T47D (cell line): Measurements from ENCODE around the gene MGA.

ENCODE experiments used
- DNase-seq, 2 experiments: peaks; one replicate each; pipeline versions ENCODE4 v3.0.0 to v3.0.0-alpha.2; 2011 to 2012; ENCODE audit warnings: low read depth in 1 of 2, low spot score in 1 of 2
- JUND ChIP-seq: IDR thresholded peaks from 2 replicates; pipeline ENCODE4 v1.6.1; 2012; ENCODE audit warnings: low read depth
- in situ Hi-C: cut with HindIII; loops from 2 replicates; pipeline ENCODE4 v1.10.0; 2016; ENCODE audit warnings: low sequenced_read_pairs, low pct_unique_long_range_greater_than_20kb

The MGA gene

DNA sequence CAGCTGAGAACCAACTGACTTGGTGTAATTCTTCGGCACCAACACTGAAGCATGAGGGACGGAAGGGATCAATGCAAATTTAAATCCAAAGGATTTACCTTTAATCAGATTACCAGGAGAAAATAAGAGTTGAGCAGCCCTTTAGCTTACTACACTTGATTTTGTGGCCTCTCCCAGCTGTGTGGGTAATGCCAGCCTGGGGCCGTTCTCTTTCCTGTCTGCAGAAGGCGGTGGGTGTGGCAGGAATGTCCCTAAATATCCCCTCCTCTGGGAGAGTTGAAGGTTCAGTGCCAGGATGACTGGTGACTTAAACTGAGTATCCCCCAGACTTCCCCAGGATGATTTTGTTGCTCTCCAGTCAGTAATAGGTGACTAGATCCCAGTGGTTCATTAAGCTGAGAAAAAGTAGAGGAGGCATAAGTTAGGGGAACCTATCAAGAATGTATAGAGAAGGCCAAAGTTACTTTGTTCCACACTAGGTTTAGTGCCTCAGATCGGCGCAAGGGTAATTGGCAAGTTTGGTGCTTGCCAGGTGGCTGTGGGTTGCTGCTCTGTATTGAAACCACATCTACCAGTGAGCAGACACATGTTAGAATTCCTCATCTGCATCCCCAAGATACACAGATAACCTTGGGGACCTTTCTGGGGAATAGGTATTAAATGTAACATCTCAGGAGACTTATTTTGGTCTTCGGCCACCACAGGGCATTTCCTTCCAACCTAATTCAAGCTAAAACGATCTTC is 137.2 kb downstream of the MGA start:
- in situ Hi-C loops = no loop called here
- TF ChIP-seq JUND = no peak
- DNase-seq = peak in 1 of 2 experiments; percentile 30

DNA sequence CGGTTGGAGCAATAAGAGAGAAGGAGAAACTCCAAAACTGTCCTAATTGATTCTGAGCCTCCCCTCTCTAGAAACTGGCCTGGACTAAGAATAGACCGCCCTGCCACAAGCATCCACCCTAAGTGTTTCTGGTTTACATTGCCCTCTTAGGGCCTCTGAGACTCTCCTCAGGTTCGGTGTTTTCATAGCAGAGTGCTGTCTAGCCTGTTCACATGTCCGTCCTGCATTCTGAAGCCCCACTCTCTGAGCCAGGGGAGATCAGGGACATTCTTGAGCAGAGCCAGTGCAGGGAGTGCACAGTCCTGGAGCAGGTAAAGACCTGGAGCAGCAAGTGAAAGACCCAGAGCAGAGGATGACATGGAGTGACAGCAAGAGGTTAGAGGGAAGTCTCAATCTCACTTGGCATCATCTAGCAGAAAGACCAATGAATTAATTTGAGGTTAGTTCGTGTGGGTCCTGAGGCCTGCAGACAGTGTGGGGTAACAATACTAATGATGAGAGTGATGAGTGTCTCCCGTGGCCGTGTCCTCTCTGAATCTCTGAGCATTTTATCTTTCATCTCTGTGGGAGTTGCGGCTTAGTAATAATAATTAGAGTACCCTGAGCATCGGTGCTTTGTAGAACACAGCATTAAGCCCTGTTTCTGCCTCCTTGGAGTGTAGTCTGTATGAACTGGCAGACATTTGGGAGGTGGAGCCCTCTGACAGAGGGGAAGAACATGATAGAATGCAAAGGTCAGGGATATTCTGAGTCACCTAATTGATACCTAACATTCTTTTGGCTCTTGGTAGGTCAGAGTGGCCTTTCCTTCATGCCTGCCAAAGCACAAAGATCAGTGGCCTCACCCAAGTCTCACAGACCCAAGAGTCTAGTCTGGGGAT is 138.6 kb downstream of the MGA start:
- in situ Hi-C loops = no loop called here

DNA sequence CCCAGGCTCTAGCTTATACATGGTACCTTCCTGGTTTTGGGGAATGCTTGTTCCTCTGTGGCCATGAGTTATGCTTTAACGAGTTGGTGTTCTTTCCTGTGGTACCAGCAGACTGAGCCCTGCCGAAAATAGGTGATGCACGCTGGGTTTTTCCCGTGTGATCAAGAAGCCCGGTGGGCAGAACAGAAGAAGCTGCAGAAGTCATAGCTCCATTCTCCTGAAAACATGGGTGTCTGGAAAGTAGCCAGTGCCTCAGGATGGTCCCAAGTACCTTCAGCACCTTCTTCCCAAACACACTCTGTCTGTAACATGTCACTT is 139.2 kb downstream of the MGA start:
- no peak for DNase-seq
- no peak for TF ChIP-seq JUND
- in situ Hi-C loops = no loop called here

More for the DNA sequence above, 138.6 kb downstream of the MGA start:
- no peak for DNase-seq
- no peak for TF ChIP-seq JUND

DNA sequence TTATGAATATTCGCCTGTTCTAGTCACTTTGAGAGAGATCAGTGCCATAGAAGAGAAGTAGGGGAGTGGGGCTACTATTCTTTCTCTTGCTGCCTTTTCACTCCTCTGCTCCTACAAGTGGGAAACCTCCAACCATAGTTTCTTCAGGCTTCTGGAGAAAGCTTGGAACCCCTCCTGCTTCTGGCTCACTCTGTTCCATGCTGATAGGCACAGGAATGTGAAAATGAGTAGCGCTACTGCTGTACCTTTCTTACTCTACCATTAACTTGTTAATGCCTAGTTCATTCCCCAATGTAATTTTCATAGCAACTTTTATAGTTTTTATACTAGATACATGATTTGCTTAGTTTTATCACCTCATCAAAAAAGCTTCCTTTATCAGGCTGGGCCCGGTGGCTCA is 141.0 kb downstream of the MGA start:
- DNase-seq = no peak
- no peak for TF ChIP-seq JUND
- in situ Hi-C loops = no loop called here

DNA sequence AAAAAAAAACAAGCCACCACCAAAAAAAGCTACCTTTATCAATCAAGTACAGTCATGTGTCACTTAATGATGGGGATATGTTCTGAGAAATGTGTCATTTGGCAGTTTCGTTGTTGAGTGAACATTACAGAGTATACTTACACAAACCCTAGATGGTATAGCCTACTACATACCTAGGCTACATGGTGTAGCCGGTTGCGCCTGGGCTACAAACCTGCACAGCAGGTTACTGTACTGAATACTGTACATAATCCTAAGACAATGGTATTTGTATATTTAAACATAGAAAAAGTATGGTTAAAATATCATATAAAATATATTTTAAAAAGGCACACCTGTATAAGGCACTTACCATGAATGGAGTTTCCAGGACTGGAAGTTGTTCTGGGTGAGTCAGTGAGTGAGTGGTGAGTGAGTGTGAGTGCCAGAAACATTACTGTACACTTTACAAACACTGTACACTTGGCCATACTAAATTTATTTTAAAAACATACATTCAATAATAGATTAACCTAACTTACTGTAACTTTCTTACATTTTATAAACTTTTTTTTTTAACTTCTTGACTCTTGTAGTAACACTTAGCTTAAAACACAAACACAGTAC is 141.7 kb downstream of the MGA start:
- in situ Hi-C loops = no loop called here
- no peak for DNase-seq
- TF ChIP-seq JUND = no peak

DNA sequence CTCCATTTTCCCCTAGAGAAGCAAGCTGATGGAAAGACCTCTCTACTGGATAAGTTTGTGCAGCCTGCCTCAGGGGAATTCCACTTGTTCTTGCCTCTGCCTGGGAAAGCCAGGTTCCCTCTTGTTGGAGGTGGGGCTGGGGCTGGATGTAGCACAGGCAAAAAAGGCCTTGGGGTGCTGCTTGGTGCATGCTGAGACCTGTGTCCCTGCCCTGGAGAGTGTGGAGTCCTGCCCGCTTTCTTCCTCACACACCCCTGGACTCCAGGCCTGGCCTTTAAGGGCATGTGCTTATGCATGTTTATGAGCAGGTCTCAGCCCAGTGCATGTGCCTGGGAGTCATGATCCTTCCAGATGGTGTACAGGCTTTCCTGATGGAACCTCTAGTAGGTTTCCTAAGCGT is 144.2 kb downstream of the MGA start:
- DNase-seq = peak in 1 of 2 experiments; percentile 45
- TF ChIP-seq JUND = no peak
- in situ Hi-C loops = no loop called here

DNA sequence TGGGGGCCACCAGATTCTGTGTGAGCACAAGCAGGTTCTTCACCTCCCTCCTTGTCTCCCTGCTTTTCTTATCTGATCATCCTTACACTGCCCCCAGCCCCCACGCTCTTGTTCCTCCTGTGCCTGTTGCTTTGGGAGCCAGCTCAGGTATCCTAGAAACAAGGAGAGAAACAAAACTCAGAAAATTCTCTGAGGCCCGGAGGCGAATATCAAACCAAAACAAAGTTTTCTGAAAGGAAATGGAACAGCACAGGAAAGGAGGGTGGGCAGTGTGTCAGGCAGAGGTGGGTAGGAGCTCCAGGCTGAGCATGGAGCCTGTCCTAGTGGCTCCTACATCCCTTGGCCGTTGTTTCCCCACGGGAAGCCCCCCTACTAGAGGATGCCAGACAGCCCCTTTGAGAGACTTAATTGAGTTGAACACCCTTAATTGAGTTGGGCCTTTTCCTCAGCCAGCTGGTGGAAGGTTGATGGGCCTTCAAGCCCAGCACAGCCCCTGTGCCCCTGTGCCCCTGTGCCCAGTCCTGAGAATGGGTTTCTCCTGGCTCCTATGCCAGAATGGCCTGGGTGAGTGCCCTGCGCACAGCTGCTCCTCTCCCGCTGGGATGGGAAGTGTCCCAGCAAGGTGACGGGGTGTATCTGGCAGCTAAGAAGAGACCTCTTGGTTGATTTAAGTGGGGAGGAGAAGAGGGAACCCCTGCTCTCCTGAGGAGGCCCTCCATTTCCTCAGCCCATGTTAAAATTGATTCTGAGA is 144.9 kb downstream of the MGA start:
- no peak for TF ChIP-seq JUND
- in situ Hi-C loops = no loop called here
- no peak for DNase-seq

DNA sequence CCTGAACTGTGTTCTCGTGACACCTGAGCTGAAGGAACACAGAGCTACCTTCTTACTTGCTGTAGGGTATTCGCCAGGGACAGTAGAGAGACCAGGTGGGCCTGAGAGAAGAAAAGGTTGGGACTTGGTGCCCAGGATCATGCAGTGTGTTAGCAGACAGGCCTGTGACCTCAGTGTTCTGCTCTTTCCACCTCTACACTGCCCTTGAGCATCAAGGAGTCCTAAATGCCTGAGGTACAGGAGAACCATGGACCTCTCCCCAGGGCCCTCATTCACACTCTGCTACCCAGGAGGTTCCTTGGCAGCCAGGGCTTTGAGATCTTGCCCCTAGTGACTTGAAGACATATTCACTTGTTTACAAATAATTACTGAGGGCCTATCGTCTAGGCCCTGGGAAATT is 145.5 kb downstream of the MGA start:
- in situ Hi-C loops = no loop called here
- TF ChIP-seq JUND = no peak
- no peak for DNase-seq

DNA sequence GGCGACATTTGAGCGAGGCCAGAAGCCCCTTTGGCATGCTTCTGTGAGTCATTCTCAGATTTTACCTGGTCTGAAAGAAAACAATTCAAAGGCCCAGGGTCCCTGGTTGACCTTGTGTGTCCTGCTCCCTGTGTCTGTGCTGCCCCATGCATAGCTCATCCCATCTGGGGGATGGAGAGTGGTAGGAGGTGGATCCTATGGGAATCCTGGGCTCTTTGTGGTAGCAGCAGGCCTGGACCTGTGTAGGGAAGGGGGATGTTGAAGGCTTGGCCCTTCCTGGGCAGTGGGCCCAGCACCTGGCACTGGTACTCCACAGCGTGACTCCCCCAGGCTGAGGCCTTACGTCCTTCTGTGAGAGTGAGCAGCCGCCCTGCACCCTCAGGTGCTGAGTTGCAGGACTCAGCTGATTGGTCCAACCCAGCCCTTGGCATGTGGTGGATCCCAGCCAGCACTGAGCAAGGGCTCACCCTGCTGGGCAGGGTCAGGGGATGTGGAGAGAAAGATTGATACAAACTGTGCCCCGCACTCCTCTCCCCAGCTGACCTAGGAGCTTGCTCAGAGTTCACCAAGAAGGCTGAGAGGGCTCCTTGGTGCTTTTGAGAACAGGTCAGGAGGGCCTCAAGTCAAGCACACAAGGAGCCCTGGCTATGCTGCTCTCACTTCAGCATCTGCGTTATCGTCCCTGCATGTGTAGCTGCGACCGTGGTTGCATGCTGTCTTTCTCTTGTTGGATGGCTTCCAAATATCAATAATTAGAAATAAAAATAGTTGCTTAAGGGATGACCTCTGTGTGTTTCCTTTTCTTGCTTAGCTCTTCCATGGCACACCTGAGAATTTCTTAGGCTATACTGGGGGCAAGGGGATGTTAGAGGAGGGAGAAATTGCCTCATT is 146.3 kb downstream of the MGA start:
- DNase-seq = peak; percentile 70 to 72
- in situ Hi-C loops = no loop called here
- TF ChIP-seq JUND = no peak

DNA sequence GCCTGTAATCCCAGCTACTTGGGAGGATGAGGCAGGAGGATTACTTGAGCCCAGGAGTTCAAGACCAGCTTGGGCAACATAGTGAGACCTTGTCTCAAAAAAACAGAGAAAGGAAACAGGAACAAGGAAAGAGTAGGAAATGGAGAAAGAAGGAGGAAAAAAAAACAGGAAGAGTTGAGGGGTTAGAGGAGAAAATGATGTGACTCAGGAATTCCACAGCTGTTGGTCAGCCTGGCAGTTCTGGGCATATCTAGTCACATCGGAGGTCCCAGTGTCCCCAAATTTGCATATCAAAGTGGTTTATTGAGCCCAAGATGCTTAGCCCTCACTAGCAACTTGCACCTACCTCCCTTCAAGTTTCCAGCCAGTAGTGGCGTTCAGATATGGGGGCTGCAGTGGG is 148.9 kb downstream of the MGA start:
- DNase-seq = no peak
- no peak for TF ChIP-seq JUND
- in situ Hi-C loops = no loop called here

DNA sequence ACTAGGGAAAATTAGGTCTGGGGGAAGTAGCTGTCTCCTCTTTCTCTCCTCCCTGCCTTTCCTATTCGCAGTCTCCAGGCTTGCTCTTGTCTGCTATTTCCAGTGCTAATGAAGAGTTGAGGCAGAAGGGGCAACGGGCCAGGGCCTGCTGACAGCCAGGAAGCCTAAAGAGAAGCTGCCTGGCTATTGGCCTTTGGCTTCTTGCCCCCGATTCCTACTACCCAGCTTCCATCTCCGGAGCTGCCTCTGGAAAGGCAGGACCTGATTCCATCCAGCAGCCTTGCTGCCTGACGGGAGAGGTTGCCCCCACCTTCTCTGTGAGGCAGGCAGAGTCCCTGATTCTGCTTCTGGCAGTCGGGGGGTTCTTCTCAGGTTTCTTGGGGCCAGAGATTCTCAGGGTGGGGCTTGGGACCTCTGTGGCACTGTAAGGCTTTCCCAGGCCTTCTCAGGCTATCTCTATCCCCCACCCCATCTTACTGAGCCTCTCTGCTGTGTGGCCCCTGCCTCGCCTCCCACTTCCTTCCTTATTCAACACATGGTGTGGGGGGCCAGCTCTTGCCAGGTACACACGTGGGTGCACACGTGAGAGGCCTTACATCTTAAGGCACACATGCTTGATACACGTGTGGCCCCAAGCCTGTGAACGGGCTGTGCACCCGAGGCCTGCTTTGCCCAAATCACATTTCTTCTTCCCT is 149.5 kb downstream of the MGA start:
- in situ Hi-C loops = no loop called here
- no peak for TF ChIP-seq JUND
- no peak for DNase-seq
